ENCODE results near the gene ZMYND15.

ZMYND15 gene

DNA sequence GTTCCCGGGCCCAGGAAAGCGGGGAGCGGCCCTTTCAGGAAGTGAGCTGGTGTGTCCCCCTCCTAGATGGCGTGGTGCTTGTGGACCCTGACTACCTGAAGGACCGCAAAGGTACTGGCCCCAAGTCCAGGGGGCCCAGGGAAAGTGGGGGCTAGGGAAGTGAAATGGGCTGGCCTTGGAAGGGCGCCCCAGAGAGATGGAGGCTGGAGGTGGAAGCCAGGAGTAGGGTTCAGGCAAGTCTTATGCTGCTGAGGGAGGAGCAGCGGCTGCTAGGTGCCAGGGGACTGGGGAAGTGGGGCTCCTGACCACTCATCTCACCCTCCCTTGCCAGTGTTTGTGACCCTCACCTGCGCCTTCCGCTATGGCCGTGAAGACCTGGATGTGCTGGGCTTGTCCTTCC, 23.6 kb upstream of the ZMYND15 start:
- no peak for DNase-seq (ENCODE audit: low read depth in 2 of 2, low spot score in 1 of 2)

GRCh38 chr17:4717791-4718190, 21.8 kb upstream of the ZMYND15 start:
- DNase-seq (ENCODE audit: low read depth in 2 of 2, low spot score in 1 of 2): no peak

GRCh38 chr17:4718276-4718675, 21.4 kb upstream of the ZMYND15 start:
- no peak for DNase-seq (ENCODE audit: low read depth in 2 of 2, low spot score in 1 of 2)

DNA sequence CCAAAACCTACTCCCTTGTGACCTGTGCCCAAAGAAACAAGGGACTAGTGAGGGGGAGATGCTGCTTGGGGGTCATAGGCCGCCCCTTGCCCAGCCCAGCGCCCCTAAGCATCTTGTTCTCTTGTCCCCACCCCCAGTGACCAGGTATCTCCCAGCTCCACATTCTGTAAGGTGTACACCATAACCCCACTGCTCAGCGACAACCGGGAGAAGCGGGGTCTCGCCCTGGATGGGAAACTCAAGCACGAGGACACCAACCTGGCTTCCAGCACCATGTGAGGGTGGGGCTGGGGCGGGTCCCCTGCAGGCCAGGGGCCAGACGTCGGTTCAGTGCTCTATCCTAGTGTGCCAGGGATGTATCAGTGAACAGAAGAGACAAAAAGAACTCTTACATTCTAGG, 20.5 kb upstream of the ZMYND15 start:
- DNase-seq (ENCODE audit: low read depth in 2 of 2, low spot score in 1 of 2): no peak

DNA sequence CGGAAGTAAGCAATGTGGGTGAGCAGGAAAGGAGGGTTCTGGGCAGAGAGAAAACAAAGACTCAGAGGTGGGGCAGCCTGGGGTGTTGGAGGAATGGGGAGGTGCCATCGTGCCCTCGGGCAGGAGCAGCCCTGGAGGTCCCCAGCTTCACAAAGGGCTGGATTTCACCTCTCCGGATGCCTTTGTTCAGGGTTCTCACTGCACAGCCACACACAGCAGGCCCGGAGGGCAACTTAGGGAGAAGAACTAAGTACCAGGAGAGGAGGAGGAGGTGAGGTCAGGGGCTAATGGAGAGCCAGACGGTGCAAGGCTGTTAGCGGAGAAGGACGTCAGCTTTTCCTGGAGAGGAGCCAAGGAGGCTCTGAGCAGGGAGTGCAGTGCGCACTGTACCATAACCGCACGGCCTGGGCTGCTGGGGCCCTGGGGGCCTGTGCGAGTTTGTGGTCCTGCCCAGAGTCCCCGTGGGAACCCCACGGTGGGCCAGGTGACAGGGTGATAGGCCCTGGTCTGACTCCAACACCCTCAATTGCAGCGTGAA, 19.9 kb upstream of the ZMYND15 start:
- DNase-seq (ENCODE audit: low read depth in 2 of 2, low spot score in 1 of 2): no peak

- DNase-seq (ENCODE audit: low read depth in 2 of 2, low spot score in 1 of 2): no peak
Observed at GRCh38 chr17:4720787-4721186, 18.8 kb upstream of the ZMYND15 start.

GRCh38 chr17:4721203-4722135, 18.2 kb upstream of the ZMYND15 start:
- no peak for DNase-seq (ENCODE audit: low read depth in 2 of 2, low spot score in 1 of 2)

- DNase-seq (ENCODE audit: low read depth in 2 of 2, low spot score in 1 of 2): no peak
Observed at GRCh38 chr17:4722678-4723240, 16.9 kb upstream of the ZMYND15 start.

GRCh38 chr17:4724650-4725049, 15.0 kb upstream of the ZMYND15 start:
- no peak for DNase-seq (ENCODE audit: low read depth in 2 of 2, low spot score in 1 of 2)

DNA sequence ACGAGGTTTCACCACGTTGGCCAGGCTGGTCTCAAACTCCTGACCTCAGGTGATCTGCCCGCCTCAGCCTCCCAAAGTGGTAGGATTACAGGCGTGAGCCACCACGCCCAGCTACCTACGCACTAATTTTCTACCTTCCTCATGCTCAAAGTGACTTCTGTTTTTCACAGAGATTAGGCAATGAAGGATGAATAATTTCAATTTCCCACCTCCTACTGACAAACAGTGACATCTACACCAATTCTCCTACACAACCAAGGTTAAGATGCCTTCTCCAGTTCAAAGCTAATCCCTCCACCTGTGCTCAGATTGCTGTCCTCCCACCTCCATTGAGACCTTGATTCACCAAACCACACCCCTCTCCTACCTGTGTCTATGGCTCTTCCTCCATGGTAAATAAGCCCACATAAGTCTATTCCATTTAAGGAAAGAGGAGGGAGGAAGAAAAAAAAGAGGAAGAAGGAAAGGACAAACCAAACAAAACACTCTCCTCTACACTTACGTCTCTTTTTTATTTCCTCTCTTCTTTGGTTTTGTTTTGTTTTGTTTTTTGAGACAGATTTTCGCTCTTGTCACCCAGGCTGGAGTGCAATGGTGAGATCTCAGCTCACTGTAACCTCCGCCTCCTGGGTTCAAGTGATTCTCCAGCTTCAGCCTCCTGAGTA, 13.9 kb upstream of the ZMYND15 start:
- DNase-seq (ENCODE audit: low read depth in 2 of 2, low spot score in 1 of 2): no peak

DNA sequence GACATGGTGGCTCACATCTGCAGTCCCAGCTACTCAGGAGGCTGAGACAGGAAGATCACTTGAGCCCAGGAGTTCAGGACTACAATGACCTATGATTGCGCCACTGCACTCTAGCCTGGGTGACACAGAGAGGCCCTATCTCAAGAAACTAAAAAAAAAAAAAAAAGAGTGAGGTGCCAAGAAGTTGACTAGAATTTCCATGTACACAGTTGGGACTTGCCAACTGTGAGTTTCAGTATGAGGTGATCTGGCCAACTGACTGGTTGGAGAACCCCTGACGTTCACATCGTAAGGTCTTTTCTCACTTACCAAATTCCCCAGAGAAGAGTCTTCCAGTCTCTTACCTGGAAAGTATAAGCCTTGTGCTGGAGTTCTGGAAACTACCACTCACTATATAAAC, 11.5 kb upstream of the ZMYND15 start:
- no peak for DNase-seq (ENCODE audit: low read depth in 2 of 2, low spot score in 1 of 2)

DNA sequence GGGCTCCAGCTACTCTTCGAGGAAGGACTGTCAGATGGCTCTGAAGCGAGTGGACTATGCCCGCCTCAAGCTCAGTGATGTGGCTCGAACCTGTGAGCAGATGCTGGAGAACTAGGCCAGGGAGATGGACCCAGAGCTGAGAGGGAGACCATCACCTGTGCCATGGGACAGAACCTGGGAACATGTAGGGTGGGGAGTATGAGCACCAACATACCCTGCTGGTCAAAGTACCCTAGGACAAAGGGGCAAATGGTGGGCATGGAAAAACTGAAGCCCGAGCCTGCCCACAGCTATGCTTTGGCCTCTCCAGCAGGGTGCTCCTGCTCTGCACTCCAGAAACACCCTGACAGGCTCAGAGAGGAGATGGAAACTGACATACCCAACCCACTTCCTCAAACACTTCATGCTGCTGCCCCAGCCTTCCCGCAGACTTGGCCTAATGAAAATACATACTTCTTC, 6.5 kb upstream of the ZMYND15 start:
- DNase-seq (ENCODE audit: low read depth in 2 of 2, low spot score in 1 of 2): no peak

DNA sequence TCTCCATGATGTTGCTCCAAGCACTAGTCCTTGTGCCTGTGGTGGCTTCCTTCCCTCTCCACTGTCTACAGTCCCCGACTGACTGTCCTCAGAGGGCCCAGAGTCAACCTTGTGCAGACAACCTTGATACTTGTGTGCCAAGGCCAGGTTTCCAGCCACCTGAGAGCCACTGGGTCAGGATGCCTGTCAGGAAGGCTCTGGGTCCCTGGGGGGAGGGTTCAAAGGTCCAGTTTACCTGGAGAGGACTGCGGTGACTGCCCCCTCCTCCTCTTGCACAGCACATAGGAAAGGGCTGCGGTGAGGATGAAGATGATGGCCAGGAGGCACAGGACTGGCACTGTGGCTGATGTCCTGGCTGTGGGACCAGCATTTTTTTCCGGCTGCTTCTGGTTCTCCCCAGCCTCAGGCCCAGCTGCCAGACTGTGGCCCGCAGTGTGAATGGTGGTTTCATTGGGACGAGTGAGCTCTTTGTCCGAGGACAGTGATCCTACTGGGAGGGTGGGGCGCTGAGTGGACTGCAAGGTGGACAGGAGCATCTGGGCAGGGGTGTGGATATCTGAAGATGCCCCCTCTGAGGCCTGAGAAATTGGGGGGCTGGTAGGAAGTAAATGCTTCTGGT, 4.7 kb upstream of the ZMYND15 start:
- no peak for DNase-seq (ENCODE audit: low read depth in 2 of 2, low spot score in 1 of 2)

DNA sequence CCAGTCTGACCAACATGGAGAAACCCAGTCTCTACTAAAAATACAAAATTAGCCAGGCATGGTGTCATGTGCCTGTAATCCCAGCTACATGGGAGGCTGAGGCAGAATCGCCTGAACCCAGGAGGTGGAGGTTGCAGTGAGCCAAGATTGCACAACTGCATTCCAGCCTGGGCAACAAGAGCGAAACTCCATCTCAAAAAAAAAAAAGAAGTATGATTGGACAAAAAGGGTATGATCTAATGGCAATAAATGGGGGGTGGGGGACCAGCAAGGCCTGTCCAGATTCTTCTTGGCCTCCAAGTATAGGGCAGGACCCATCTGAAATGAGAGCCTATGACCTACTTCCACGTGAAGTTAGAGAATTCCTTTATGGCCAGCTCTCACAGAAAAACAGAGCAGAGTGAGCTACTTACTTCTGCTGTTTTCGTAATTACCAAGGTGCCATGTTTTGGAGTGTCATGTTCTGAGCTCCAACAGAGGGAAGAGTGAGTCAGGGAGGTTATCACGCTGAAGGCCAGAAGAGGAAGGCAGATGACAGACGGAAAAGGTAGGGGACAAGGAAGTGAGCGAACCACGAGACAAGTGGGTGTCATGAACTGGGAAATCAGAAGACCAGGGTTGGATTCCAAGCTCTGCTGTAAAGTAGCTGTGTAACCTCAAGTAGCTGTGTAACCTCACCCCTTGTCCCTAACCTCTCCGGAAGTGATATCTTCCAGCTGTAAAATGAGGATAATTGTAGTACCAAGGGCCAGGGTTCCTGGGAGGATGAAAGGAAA, 3.6 kb upstream of the ZMYND15 start:
- no peak for DNase-seq (ENCODE audit: low read depth in 2 of 2, low spot score in 1 of 2)

- no peak for DNase-seq (ENCODE audit: low read depth in 2 of 2, low spot score in 1 of 2)
Observed at GRCh38 chr17:4738136-4739121, 1.2 kb upstream of the ZMYND15 start.

GRCh38 chr17:4740025-4740351, 355 bp downstream of the ZMYND15 start:
- DNase-seq (ENCODE audit: low read depth in 2 of 2, low spot score in 1 of 2): no peak

GRCh38 chr17:4740584-4740983, 951 bp downstream of the ZMYND15 start:
- DNase-seq (ENCODE audit: low read depth in 2 of 2, low spot score in 1 of 2): no peak

GRCh38 chr17:4741544-4741943, 1.9 kb downstream of the ZMYND15 start:
- DNase-seq (ENCODE audit: low read depth in 2 of 2, low spot score in 1 of 2): no peak

- no peak for DNase-seq (ENCODE audit: low read depth in 2 of 2, low spot score in 1 of 2)
Observed at GRCh38 chr17:4742133-4742532, 2.5 kb downstream of the ZMYND15 start.

DNA sequence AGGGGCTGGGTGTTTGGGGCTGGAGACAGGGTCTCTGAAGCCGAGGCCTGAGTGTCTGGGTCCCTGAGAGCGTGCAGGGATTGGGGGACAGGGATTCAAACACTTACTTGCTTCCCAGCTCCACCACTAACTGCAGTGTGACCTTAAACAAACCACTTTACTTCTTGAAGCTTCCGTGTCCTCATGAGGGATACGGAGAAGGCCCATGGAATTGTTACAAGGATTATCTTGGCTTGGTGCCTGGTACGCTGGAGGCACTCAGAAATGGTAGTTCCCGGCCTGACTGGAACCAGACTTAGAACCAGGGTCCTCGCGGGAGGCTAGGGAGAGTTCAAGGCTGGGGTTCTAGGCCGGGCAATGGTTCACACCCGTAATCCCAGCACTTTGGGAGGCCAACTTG, 3.0 kb downstream of the ZMYND15 start:
- DNase-seq (ENCODE audit: low read depth in 2 of 2, low spot score in 1 of 2): no peak

Measured in stimulated activated CD8-positive, alpha-beta memory T cell treated with anti-CD3 and anti-CD28 coated beads, Interleukin-4, amount 100 ng/mL, for 1 hour (primary cell).